NCI-H1436 treated with DMSO at 0.1 percent for 48 hours (cell line): ENCODE measurements around the gene ALKBH1.
"Not testable (repeated sequence)": the region's sequence is repeated elsewhere in the genome, so short reads cannot be mapped to it uniquely, and the experiment has no call there.

Source experiments
- DNase-seq: peaks from one replicate; lab custom pipeline; 2025; lab: John Stamatoyannopoulos, UW

Gene ALKBH1

GRCh38 chr14:77707724-77708408 lies at the start of gene ALKBH1, which contains the start of gene SLIRP:
Gene ALKBH1 (minus strand): TSS chr14:77708023. CDS start chr14:77708004, 19 bp downstream.
Gene SLIRP (plus strand): TSS chr14:77708103. CDS start chr14:77708112, 9 bp downstream.
- DNase-seq, result peak; percentile 11

GRCh38 chr14:77752799-77753516 lies 45.1 kb upstream of the ALKBH1 start:
- DNase-seq, result no peak

GRCh38 chr14:77752266-77752665 lies 44.4 kb upstream of the ALKBH1 start:
- no peak for DNase-seq

- not testable (repeated sequence) for DNase-seq
Measured at GRCh38 chr14:77747425-77747824, 39.6 kb upstream of the ALKBH1 start.

GRCh38 chr14:77746064-77746702 lies 38.4 kb upstream of the ALKBH1 start:
- no peak for DNase-seq

- DNase-seq, result no peak
Measured at GRCh38 chr14:77741438-77741837, 33.6 kb upstream of the ALKBH1 start.

- DNase-seq, result no peak
Measured at GRCh38 chr14:77738559-77739250, 30.9 kb upstream of the ALKBH1 start.

- DNase-seq, result no peak
Measured at GRCh38 chr14:77730976-77731497, 23.2 kb upstream of the ALKBH1 start.

- no peak for DNase-seq
Measured at GRCh38 chr14:77722301-77722700, 14.5 kb upstream of the ALKBH1 start.

GRCh38 chr14:77721437-77721836 lies 13.6 kb upstream of the ALKBH1 start:
- DNase-seq, result no peak

GRCh38 chr14:77717608-77718305 lies 9.9 kb upstream of the ALKBH1 start:
- DNase-seq, result no peak

- no peak for DNase-seq
Measured at GRCh38 chr14:77714926-77715325, 7.1 kb upstream of the ALKBH1 start.

- no peak for DNase-seq
Measured at GRCh38 chr14:77710364-77710763, 2.5 kb upstream of the ALKBH1 start.

GRCh38 chr14:77709412-77709811 lies 1.6 kb upstream of the ALKBH1 start:
- no peak for DNase-seq

GRCh38 chr14:77708749-77709148 lies 926 bp upstream of the ALKBH1 start:
- no peak for DNase-seq

- no peak for DNase-seq
Measured at GRCh38 chr14:77707355-77707723, 484 bp downstream of the ALKBH1 start.

- DNase-seq, result no peak
Measured at GRCh38 chr14:77691259-77691658, 16.6 kb downstream of the ALKBH1 start.

- no peak for DNase-seq
Measured at GRCh38 chr14:77682158-77682553, 25.7 kb downstream of the ALKBH1 start.

GRCh38 chr14:77681196-77682157 lies 26.3 kb downstream of the ALKBH1 start:
- no peak for DNase-seq

GRCh38 chr14:77674931-77675330 lies 32.9 kb downstream of the ALKBH1 start:
- DNase-seq, result no peak
